ENCODE measurements around the gene NPEPL1. TPM values are rescaled to one million over a fixed set of nuclear protein-coding genes. Genes with fewer than 3 reads are reported as not detected.
A peak's percentile ranks its signal among the peaks of the same experiment; 100 is the strongest.

The NPEPL1 gene
- total RNA-seq, 1 donor from 2014 or later, result 25.5 TPM

- intact Hi-C loops (cut with DNase I), result loop anchor here (5.0 kb wide), 1 partner anchor 414 kb away; no protein-coding TSS in a partner anchor
- Histone ChIP-seq H3K4me3 (peak within 1 kb of the TSS; percentile 78 to 87), H3K27ac (peak within 1 kb of the TSS; percentile 91), H3K27me3 (no peaks in the 10 kb centered on the region), H3K4me1 (peaks cover 70% of the 10 kb centered on the region), H3K9me3 (no peaks in the 10 kb centered on the region), H3K36me3 (no peaks in the 10 kb centered on the region)
- peak in 1 of 2 donors; percentile 32 for TF ChIP-seq POLR2A (IDR thresholded peaks at IDR 0.05)
- peak; percentile 63 to 85 for TF ChIP-seq POLR2AphosphoS5 (IDR thresholded peaks at IDR 0.05; ENCODE audit: insufficient read depth in 1 of 2, low read depth in 1 of 2)
- TF ChIP-seq, protein P1, sequence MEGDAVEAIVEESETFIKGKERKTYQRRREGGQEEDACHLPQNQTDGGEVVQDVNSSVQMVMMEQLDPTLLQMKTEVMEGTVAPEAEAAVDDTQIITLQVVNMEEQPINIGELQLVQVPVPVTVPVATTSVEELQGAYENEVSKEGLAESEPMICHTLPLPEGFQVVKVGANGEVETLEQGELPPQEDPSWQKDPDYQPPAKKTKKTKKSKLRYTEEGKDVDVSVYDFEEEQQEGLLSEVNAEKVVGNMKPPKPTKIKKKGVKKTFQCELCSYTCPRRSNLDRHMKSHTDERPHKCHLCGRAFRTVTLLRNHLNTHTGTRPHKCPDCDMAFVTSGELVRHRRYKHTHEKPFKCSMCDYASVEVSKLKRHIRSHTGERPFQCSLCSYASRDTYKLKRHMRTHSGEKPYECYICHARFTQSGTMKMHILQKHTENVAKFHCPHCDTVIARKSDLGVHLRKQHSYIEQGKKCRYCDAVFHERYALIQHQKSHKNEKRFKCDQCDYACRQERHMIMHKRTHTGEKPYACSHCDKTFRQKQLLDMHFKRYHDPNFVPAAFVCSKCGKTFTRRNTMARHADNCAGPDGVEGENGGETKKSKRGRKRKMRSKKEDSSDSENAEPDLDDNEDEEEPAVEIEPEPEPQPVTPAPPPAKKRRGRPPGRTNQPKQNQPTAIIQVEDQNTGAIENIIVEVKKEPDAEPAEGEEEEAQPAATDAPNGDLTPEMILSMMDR (IDR thresholded peaks at IDR 0.05), result peak; percentile 25 to 67 (median 55)
- DNase-seq (ENCODE audit: extremely low spot score in 2 of 2), result peak; percentile 90 to 96
These were observed 41.6 kb upstream of the NPEPL1 start, which contains the start of gene STX16 for GRCh38 chr20:58650776-58651558. Gene STX16, plus strand, starts transcription at chr20:58651283. Its CDS starts 724 bp downstream, at chr20:58652007.

GRCh38 chr20:58651559-58651945 lies 41.0 kb upstream of the NPEPL1 start:
- Histone ChIP-seq H3K36me3 (no peaks in the 10 kb centered on the region), H3K4me3 (peak overlapping the region; percentile 78 to 87), H3K27me3 (no peaks in the 10 kb centered on the region), H3K27ac (peak overlapping the region; percentile 91), H3K9me3 (no peaks in the 10 kb centered on the region), H3K4me1 (peaks cover 72% of the 10 kb centered on the region)
- intact Hi-C loops (cut with DNase I), result loop anchor here (5.0 kb wide), 1 partner anchor 414 kb away; no protein-coding TSS in a partner anchor
- no peak for TF ChIP-seq POLR2A (IDR thresholded peaks at IDR 0.05)
- TF ChIP-seq, protein P1 (IDR thresholded peaks at IDR 0.05), result no peak
- TF ChIP-seq POLR2AphosphoS5 (IDR thresholded peaks at IDR 0.05; ENCODE audit: insufficient read depth in 1 of 2, low read depth in 1 of 2), result no peak
- DNase-seq (ENCODE audit: extremely low spot score in 2 of 2), result peak in 1 of 2 donors; percentile 83

DNA sequence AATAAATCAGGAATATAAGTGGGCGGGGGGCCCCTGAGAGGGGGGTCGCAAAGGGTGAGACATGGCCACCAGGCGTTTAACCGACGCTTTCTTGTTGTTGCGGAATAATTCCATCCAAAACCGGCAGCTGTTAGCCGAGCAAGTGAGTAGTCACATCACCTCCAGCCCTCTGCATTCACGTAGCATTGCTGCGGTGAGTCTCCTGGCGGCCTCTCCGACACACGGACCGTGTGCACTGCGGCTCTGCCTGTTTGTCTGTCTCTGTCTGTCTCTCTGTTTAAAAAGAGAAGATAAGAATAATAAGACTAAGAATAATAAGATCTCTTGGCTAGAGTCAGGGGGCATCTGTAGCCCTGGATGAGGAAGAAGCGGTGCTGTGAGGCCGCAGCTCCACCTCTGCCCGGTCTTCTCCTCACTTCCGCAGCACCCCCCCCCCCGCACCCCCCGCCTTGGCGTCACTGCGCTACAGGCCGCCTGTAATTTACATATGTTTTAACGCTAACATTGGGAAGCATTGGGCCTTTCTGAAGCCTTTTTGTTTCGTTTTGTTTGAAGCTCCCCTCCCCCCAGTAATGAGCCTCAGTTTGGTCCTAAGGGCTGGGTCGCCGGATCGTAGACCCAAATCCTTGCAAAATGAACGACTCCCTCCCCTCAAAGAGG lies 40.5 kb upstream of the NPEPL1 start:
- TF ChIP-seq POLR2A (IDR thresholded peaks at IDR 0.05) (peak in 1 of 2 donors; percentile 26), POLR2AphosphoS5 (IDR thresholded peaks at IDR 0.05; ENCODE audit: insufficient read depth in 1 of 2, low read depth in 1 of 2) (peak in 1 of 2 donors; percentile 27)
- TF ChIP-seq, protein P1 (IDR thresholded peaks at IDR 0.05), result no peak
- intact Hi-C loops (cut with DNase I), result loop anchor here (2.0 to 5.0 kb wide), 2 partner anchors 41 to 415 kb away; partner anchors contain the start of gene NPEPL1
- peak in 1 of 2 donors; percentile 88 for DNase-seq (ENCODE audit: extremely low spot score in 2 of 2)
- Histone ChIP-seq H3K27me3 (no peaks in the 10 kb centered on the region), H3K4me1 (peaks cover 72% of the 10 kb centered on the region), H3K36me3 (no peaks in the 10 kb centered on the region), H3K4me3 (peak overlapping the region; percentile 78 to 87), H3K9me3 (no peaks in the 10 kb centered on the region), H3K27ac (peak overlapping the region; percentile 91)

DNA sequence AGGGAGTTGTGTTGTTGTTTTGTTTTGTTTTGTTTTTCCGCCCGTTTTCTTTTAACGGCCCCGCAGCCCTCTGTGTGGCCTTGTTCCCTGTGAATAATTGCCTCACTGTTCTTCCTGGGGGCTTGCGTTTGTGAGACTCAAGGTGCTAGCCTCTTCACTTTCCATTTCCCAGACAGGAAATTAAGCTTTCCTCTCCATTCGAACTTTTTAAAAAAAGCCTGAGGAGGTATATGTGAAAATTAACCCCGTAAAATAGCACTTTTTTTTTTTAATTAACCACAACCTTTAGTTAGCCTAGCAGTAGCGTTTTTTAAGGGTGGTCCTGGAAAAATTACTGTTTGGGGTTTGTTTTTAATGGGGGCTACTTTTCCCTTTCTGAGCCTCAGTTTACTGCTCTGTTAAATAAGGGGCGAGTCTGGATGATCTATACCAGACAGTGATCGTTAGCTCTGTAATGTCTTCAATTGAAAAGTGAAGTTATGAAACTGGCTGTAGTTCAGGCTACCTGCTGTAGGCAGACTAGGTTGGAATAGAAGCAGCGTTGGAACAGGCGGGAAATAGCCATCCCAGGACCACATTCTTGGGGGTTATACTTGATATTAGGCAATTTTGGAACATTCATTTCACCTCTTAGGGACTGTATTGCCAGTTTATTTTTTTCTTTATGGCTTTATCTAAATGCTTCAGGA lies 39.9 kb upstream of the NPEPL1 start:
- no peaks in the 10 kb centered on the region for H3K9me3 ChIP-seq
- TF ChIP-seq POLR2A (IDR thresholded peaks at IDR 0.05), result no peak
- TF ChIP-seq, protein P1 (IDR thresholded peaks at IDR 0.05), result no peak
- TF ChIP-seq POLR2AphosphoS5 (IDR thresholded peaks at IDR 0.05; ENCODE audit: insufficient read depth in 1 of 2, low read depth in 1 of 2), result no peak
- DNase-seq (ENCODE audit: extremely low spot score in 2 of 2), result no peak
- peak overlapping the region; percentile 91 for H3K27ac ChIP-seq
- intact Hi-C loops (cut with DNase I), result loop anchor here (2.0 to 5.0 kb wide), 2 partner anchors 40 to 415 kb away; partner anchors contain the start of gene NPEPL1
- H3K4me3 ChIP-seq, result peak overlapping the region; percentile 78 to 87
- H3K4me1 ChIP-seq, result peaks cover 73% of the 10 kb centered on the region
- H3K27me3 ChIP-seq, result no peaks in the 10 kb centered on the region
- H3K36me3 ChIP-seq, result no peaks in the 10 kb centered on the region
